Upper lobe of right lung (tissue), 1 donor: ENCODE measurements around the gene HIPK3. TPM values are rescaled to one million over a fixed set of nuclear protein-coding genes. Genes with fewer than 3 reads are reported as not detected.
A peak's percentile ranks its signal among the peaks of the same experiment; 100 is the strongest.

Source experiments
- ATAC-seq: fragments of 200-7000 bp; cut with Tn5 transposase; one replicate; pipeline ENCODE4 v1.9.1; 2020; ENCODE audit warnings: mild to moderate bottlenecking, moderate library complexity
- DNase-seq: peaks from one replicate; pipeline ENCODE4 v3.0.0-alpha.2; 2020
- H3K27ac ChIP-seq: fragments of 200-600 bp; one replicate; pipeline ENCODE4 v1.8.0; 2022
- H3K27me3 ChIP-seq: fragments of 200-600 bp; one replicate; pipeline ENCODE4 v1.8.0; 2022; ENCODE audit warnings: mild to moderate bottlenecking
- H3K36me3 ChIP-seq: fragments of 200-600 bp; one replicate; pipeline ENCODE4 v1.8.0; 2022
- H3K4me1 ChIP-seq: fragments of 200-600 bp; one replicate; pipeline ENCODE4 v1.8.0; 2022
- H3K4me3 ChIP-seq: fragments of 200-600 bp; one replicate; pipeline ENCODE4 v1.8.0; 2022; ENCODE audit warnings: mild to moderate bottlenecking
- H3K9me3 ChIP-seq: fragments of 200-600 bp; one replicate; pipeline ENCODE4 v1.8.0; 2022
- CTCF ChIP-seq: fragments of 200-600 bp; IDR thresholded peaks from one replicate; pipeline ENCODE4 v1.8.0; 2022; ENCODE audit warnings: antibody characterized with exemption
- intact Hi-C: fragments of 100-400 bp; cut with DNase I; formaldehyde crosslinking; loops from one replicate; pipeline ENCODE4 v1.11.0; 2022
- total RNA-seq: library from RNA; stranded (reverse); fragmentation: NEBNext Ultra II Directional; extraction: Animal tissue kit (Norgen Biotek cat#: 25700); gene quantifications from one replicate; pipeline ENCODE4 v1.2.1, GENCODE V29; 2021
- donor health status: DM: no; HTN: yes; CAD: no; lungs with severe emphysema.

Gene HIPK3
- total RNA-seq, 1 donor from 2014 or later = 146 TPM

DNA sequence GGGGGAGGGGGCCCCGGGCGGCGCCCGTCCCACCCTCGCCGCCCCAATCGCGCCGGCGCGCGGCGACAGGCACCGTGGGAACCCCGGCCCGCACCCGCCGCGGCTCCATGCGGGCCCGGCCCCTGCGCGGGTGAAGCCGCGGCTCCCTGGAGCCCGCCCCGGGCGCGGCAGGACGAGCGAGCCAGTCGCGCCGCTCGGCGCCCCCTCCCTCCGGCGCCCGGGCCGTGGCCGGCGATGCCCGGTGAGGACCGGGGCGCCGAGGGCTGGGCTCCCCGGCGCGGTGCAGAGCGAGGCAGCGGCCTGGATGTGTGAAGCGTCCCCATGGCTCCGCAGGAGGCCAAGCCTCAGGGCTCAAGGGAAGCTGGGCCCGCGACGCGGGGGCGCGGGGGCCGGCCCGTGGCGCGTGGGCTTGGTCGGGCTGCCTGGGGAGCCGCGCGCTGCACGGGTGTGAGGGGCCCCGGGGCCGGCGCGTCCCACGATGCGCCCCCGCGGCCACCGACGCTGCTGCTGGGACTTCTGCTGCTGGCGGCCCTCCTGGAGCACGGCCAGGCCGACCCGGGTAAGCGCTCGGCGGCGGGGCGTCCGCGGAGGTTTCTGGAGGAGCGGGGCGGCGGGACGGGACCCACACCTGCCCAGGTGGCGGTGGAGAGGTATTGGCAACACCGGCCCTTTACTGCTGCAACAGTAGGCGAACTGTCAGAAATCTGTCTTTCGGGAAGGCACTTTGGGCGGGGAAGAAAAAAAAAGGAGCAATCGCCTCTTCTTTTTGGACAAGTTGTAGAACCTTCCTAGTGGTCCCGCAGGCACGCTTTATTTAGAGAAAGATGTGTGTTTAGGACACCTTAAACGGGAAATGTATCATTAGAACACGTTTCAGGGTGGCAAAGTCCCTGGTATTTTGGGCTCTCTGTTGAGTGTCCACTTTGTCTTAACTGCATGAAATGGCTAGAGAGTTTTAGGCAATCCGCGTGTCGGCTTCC, 119.4 kb downstream of the HIPK3 start:
- H3K4me1 ChIP-seq = no peaks in the 10 kb centered on the region
- H3K9me3 ChIP-seq = no peaks in the 10 kb centered on the region
- no peak overlapping the region for H3K27ac ChIP-seq
- H3K4me3 ChIP-seq = peak overlapping the region; percentile 33
- no peak for TF ChIP-seq CTCF
- DNase-seq = no peak
- intact Hi-C loops = no loop called here
- no peaks in the 10 kb centered on the region for H3K36me3 ChIP-seq
- ATAC-seq = no peak
- peaks cover 40% of the 10 kb centered on the region for H3K27me3 ChIP-seq

GRCh38 chr11:33377412-33378370, 120.5 kb downstream of the HIPK3 start:
- Histone ChIP-seq H3K4me1 (no peaks in the 10 kb centered on the region), H3K27ac (no peak overlapping the region), H3K4me3 (no peak overlapping the region), H3K27me3 (peaks cover 40% of the 10 kb centered on the region), H3K36me3 (no peaks in the 10 kb centered on the region), H3K9me3 (no peaks in the 10 kb centered on the region)
- no peak for DNase-seq
- TF ChIP-seq CTCF = no peak
- ATAC-seq = no peak
- intact Hi-C loops = no loop called here

DNA sequence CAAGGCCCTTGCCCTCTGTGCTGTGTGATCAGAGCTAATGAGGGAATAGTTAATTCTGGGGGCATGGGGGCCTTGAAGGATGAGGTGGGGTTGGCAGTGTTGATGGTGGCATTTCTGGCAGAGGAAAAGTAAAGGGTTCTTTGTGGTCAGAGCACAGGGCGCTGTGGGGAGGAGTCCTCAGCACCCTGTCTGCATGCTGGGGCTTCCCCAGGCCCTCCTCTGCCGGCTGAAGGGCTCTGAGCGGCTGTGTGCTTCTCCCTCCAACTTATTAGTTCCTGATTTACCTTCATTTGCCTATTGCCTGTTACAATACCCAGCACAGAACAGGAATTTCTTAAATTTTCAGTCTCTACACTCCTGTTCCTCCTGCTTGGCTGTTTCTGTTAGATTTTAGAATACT, 122.8 kb downstream of the HIPK3 start:
- DNase-seq = no peak
- Histone ChIP-seq H3K4me1 (no peaks in the 10 kb centered on the region), H3K27ac (no peak overlapping the region), H3K9me3 (no peaks in the 10 kb centered on the region), H3K27me3 (peaks cover 29% of the 10 kb centered on the region), H3K36me3 (no peaks in the 10 kb centered on the region), H3K4me3 (no peak overlapping the region)
- intact Hi-C loops = no loop called here
- TF ChIP-seq CTCF = no peak
- ATAC-seq = peak; percentile 32

- intact Hi-C loops = no loop called here
- peaks cover 11% of the 10 kb centered on the region for H3K27me3 ChIP-seq
- H3K27ac ChIP-seq = no peak overlapping the region
- no peaks in the 10 kb centered on the region for H3K36me3 ChIP-seq
- H3K4me3 ChIP-seq = no peak overlapping the region
- no peak for TF ChIP-seq CTCF
- no peak for DNase-seq
- H3K4me1 ChIP-seq = no peaks in the 10 kb centered on the region
- H3K9me3 ChIP-seq = no peaks in the 10 kb centered on the region
- ATAC-seq = no peak
These were observed 126.1 kb downstream of the HIPK3 start for GRCh38 chr11:33383075-33383919.

DNA sequence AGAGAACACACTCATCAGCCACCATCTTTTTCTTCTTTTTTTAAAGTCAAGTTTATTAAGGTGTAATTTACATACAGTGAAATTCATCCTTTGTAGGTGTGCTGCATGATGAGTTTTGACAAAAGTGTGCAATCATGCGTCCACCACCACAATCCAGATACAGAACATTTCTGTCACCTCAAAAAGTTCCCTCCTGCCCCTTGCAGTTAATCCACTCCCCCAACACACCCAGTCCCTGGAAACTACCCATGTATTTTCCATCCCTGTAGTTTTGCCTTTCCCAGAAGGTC, 126.7 kb downstream of the HIPK3 start:
- no peaks in the 10 kb centered on the region for H3K4me1 ChIP-seq
- no peak for ATAC-seq
- H3K9me3 ChIP-seq = no peaks in the 10 kb centered on the region
- peaks cover 6% of the 10 kb centered on the region for H3K27me3 ChIP-seq
- no peak overlapping the region for H3K27ac ChIP-seq
- H3K4me3 ChIP-seq = no peak overlapping the region
- no peak for DNase-seq
- intact Hi-C loops = no loop called here
- H3K36me3 ChIP-seq = no peaks in the 10 kb centered on the region
- no peak for TF ChIP-seq CTCF
